Right renal pelvis (tissue), 4 donors: Measurements from ENCODE around the gene BPHL. TPM values are rescaled to one million over a fixed set of nuclear protein-coding genes. Genes with fewer than 3 reads are reported as not detected.
A peak's percentile ranks its signal among the peaks of the same experiment; 100 is the strongest.
"Not testable (repeated sequence)": the region's sequence is repeated elsewhere in the genome, so short reads cannot be mapped to it uniquely, and the experiment has no call there.

Experiments used
- DNase-seq, 4 donors: peaks; one replicate each; pipeline ENCODE4 v3.0.0-alpha.2; 2013; ENCODE audit warnings: low read depth in 4 of 4, low spot score in 3 of 4, missing footprints in 1 of 4
- polyA plus RNA-seq, 4 donors: library from polyadenylated mRNA; unstranded; fragments of 120-200 nt; gene quantifications; one replicate each; pipeline ENCODE4 v1.2.1, GENCODE V29; 2013; ENCODE audit not compliant: insufficient read length in 4 of 4

Gene BPHL
- polyA plus RNA-seq = 10 to 100 TPM; 54.6 to 71.9 (median 67.3) TPM

- DNase-seq = peak; percentile 88 to 98 (median 90)
Observed at GRCh38 chr6:3118353-3119039, at the start of gene BPHL. Gene BPHL, plus strand, starts transcription at chr6:3118711. Its CDS starts 30 bp downstream, at chr6:3118741.

DNA sequence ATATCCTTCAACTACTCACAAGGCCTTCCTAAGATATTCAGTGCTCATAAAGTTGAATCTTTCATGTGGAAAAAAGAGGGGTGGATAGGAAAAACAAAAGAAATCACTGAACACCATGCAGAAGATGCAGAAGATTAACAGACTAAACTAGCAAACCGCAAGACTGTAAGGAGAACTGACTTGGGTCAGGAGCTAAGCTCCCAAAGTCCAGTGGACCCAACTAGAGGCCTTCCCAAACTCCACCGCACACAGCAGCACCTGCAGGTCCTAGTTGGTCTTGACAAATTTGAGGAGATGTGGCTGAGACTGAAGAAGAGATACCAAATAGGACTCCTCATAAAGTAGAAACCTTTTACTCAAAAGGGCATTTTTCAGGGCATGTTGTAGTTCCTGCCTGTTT, 46.9 kb upstream of the BPHL start:
- DNase-seq = no peak

DNA sequence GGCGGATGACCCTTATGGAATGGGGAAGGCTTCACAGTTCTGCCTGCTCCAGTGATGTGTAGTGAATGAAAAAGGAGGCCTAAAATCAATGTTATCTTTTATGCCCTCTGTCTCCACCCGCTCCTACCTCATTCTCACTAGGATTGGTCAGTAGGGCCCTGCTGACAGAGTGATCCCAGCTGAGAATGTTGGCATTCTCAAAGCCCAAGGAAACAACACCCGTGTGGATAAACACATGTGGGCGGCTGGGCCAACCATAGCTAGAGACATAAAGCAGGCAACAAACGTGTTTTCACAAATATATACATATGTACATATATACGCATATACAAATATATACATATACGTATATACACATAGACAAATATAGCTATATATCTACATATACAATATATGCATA, 45.7 kb upstream of the BPHL start:
- DNase-seq = no peak

- DNase-seq = no peak
Observed at GRCh38 chr6:3073382-3073781, 45.1 kb upstream of the BPHL start.

DNA sequence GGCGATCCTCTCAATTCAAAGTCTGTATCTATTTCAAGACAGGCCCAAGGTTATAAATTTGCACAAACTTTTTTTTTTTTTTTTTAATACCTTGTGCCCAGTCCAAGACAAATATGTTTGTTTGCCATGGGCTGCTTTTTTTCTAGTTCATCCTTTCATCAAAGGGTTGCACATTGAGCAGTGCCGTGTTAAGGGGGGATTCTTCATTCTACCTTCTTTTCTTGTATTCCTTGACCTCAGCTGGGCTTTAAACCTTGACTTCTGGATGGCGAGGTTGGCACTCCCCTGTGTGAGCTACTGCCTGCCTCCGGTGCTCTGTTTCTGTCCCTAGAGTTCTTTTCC, 42.8 kb upstream of the BPHL start:
- DNase-seq = no peak

DNA sequence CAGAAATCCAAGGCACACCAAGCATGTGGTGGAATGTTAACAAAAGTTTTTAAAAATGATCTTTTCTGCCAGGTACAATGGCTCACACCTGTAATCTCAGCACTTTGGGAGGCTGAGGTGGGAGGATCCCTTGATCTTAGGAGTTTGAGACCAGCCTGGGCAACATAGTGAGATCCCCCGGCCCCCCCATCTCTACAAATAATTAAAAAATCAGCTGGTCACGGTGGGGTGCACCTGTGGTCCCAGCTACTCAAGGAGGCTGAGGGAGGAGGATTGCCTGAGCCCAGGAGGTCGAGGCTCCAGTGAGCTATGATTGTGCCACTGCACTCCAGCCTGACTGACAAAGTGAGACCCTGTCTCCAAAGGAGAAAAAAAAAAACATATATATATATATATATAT, 42.2 kb upstream of the BPHL start:
- DNase-seq = no peak

- no peak for DNase-seq
Observed at GRCh38 chr6:3077430-3077829, 41.1 kb upstream of the BPHL start.

GRCh38 chr6:3078952-3079351, 39.6 kb upstream of the BPHL start:
- DNase-seq = not testable (repeated sequence)

DNA sequence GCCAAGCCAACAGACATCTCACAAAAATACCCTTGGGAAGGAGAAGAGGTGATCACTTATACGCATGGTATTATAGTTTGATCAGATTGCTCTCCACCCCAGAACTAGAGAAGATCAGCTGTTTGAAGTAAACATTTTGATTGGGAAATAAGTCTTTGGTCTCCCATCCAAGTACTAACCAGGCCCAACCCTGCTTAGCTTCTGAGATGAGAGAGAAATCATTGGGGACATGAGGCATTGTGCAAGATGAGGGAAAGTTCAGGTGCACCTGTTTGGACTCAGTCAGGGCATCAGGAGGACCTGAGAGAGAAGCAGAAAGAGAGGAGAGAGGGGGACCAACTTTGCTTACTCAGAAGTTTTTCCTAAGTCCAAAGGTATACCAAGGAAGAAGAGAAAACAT, 38.8 kb upstream of the BPHL start:
- DNase-seq = no peak

GRCh38 chr6:3081960-3082359, 36.6 kb upstream of the BPHL start:
- DNase-seq = no peak

- DNase-seq = no peak
Observed at GRCh38 chr6:3085074-3085473, 33.4 kb upstream of the BPHL start.

- peak in 1 of 4 donors; percentile 25 for DNase-seq
Observed at GRCh38 chr6:3086282-3086946, 32.1 kb upstream of the BPHL start.

DNA sequence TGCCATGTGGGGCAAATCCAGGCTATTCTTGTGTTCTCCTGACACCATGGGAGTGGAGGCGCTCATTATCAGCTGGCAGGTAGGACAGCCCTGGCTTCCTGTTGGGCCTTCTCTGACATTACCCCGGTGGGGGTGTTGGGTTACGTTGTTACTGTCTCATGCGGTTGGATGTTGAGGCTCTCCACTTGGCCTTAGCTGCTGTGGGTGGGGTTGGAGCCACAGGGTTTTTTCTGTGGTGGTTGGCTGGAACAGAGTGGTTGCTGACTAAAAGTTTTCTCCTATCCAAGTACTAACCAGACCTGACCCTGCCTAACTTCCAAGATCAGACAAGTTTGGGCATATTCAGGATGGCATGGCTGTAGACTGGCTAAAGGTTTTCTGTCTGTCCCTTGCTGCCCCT, 30.1 kb upstream of the BPHL start:
- DNase-seq = no peak

GRCh38 chr6:3088968-3089367, 29.5 kb upstream of the BPHL start:
- peak in 2 of 4 donors; percentile 18 to 36 for DNase-seq

DNA sequence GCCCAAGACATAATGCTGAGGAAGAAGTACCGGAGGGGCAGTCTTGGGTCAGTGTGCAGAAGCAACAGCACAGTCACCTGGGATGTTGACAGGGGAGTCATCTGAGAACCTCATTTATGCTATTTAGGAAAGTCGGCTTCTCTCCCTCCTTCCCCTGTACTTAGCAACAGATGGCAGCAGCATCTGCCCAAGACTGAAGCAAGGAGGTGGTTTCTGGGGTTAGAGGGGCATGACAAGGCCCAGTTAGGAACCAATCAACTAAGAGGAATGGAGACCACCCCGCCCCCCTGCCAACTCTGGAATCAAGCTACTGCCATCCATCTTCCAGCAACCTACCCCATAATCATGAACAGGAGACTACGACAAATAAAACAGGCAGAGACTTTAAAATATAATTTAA, 28.5 kb upstream of the BPHL start:
- DNase-seq = no peak

DNA sequence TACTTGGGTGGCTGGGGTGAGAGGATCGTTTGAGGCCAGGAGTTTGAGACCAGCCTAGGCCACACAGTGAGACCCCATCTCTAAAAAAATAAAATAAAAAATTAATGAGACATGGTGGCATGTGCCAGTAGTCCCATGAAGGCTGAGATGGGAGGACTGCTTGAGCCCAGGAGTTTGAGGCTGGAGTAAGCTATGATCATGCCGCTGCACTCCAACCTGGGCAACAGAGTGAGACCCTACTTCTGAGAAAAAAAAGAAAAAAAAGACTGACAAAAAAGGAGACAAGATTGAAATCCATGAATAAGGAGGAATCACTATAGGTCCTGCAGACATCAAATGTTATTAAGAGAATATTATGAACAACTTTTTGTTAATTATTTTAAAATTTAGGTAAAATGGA, 23.7 kb upstream of the BPHL start:
- DNase-seq = no peak

- no peak for DNase-seq
Observed at GRCh38 chr6:3102875-3103274, 15.6 kb upstream of the BPHL start.

GRCh38 chr6:3108746-3109414, 9.6 kb upstream of the BPHL start:
- DNase-seq = no peak

- no peak for DNase-seq
Observed at GRCh38 chr6:3109761-3110160, 8.8 kb upstream of the BPHL start.

DNA sequence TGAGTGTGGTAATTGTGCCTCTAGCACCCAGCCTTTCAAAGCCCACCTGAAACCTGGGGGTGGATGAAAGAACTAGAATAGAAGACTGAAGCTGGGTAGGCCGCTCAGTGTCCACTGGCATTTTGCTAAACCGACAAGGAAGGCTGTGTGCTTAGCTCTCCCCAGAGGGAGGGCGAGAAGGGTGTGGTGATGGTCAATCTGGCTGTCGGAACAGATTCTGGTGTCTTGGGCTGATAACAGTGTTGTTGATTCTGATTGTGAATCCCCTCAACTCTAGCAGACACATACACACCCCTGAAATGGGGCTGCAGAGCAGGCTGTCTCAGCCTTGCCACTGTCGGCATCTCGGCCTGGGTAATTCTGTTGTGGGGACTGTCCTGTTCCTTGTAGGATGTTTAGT, 4.1 kb upstream of the BPHL start:
- DNase-seq = no peak

GRCh38 chr6:3117912-3118352, 579 bp upstream of the BPHL start:
- DNase-seq = no peak
